Stomach (tissue), 9 donors: ENCODE measurements around the gene PELO. TPM values are rescaled to one million over a fixed set of nuclear protein-coding genes. Genes with fewer than 3 reads are reported as not detected.
"Not testable (repeated sequence)": the region's sequence is repeated elsewhere in the genome, so short reads cannot be mapped to it uniquely, and the experiment has no call there.

Experiments
- DNase-seq, 2 donors: peaks; one replicate each; pipeline versions ENCODE4 v3.0.0 to v3.0.0-alpha.2; 2013 to 2019
- H3K27ac ChIP-seq, 5 donors: fragments of 200-600 bp in 4 of 5; sonication (generic) in 4 of 5; one replicate each; pipeline ENCODE4 v1.5.1; 2013 to 2019; ENCODE audit warnings: mild to moderate bottlenecking in 1 of 5, moderate library complexity in 1 of 5
- H3K27me3 ChIP-seq, 3 donors: fragments of 200-600 bp; sonication (generic); one replicate each; pipeline ENCODE4 v1.5.1; 2017 to 2019; ENCODE audit warnings: mixed run types in 1 of 3
- H3K36me3 ChIP-seq, 4 donors: fragments of 200-600 bp; sonication (generic); 1 replicate in 3 of 4; 2 replicates in 1 of 4; pipeline ENCODE4 v1.5.1; 2016 to 2019
- H3K4me1 ChIP-seq, 4 donors: fragments of 200-600 bp; sonication (generic); one replicate each; pipeline ENCODE4 v1.5.1; 2016 to 2019
- H3K4me3 ChIP-seq, 4 donors: fragments of 200-600 bp; sonication (generic) in 3 of 4; one replicate each; pipeline ENCODE4 v1.5.1; 2016 to 2019; ENCODE audit warnings: mild to moderate bottlenecking in 1 of 4
- H3K9me3 ChIP-seq, 4 donors: fragments of 200-600 bp; sonication (generic); one replicate each; pipeline ENCODE4 v1.5.1; 2016 to 2019
- EP300 ChIP-seq: sonication (generic); formaldehyde crosslinking; IDR thresholded peaks from one replicate; pipeline ENCODE4 v1.6.1; 2017; ENCODE audit warnings: antibody characterized with exemption
- POLR2A ChIP-seq, 4 donors: fragments of 450-650 bp; IDR thresholded peaks; one replicate each; pipeline ENCODE4 v1.6.1; 2016; ENCODE audit warnings: antibody characterized with exemption in 4 of 4, control low read depth in 2 of 4, mild to moderate bottlenecking in 1 of 4, moderate library complexity in 1 of 4
- POLR2AphosphoS5 ChIP-seq, 3 donors: sonication (generic); formaldehyde crosslinking; IDR thresholded peaks; one replicate each; pipeline ENCODE4 v1.6.1; 2016; ENCODE audit warnings: antibody characterized with exemption in 3 of 3
- WGBS, 5 donors: extraction: QIAGEN DNeasy Blood & Tissue Kit in 3 of 5; methylation state at CpG; one replicate each; pipeline versions ENCODE4 v1.1.5 to v1.1.7; 2013 to 2018; 5-methylcytosine and 5-hydroxymethylcytosine counted together
- intact Hi-C: fragments of 100-400 bp; cut with DNase I; formaldehyde crosslinking; loops from one replicate; pipeline ENCODE4 v1.15.1; 2023; ENCODE audit warnings: low total_unique reads
- polyA plus RNA-seq, 3 donors: library from polyadenylated mRNA; stranded (reverse); fragments of 200-250 nt; gene quantifications; one replicate each; pipeline ENCODE4 v1.2.3, GENCODE V29; 2013
- total RNA-seq, 5 donors: library from RNA; depleted of rRNA; stranded (reverse); fragments of >200 nt; gene quantifications; one replicate each; pipeline versions ENCODE4 v1.1.0 to v1.2.3, GENCODE V29; 2014 to 2016
- TF ChIP-seq, protein P1 (sequence below), 7 experiments: fragments of 450-650 bp in 4 of 7; fragments of 200-600 bp in 3 of 7; sonication (generic) in 3 of 7; IDR thresholded peaks; one replicate each; pipeline ENCODE4 v1.5.1; 2016 to 2019; ENCODE audit warnings: antibody characterized with exemption in 7 of 7, control low read depth in 2 of 7, mild to moderate bottlenecking in 1 of 7
- donor health status: healthy with polysubstance abuse.
- donor health status: Bipolar disorder and iron deficiency.
- donor health status: healthy.

The PELO gene
- total and polyA plus RNA-seq, 8 donors, result 5.8 to 62.2 (median 12.5) TPM

DNA sequence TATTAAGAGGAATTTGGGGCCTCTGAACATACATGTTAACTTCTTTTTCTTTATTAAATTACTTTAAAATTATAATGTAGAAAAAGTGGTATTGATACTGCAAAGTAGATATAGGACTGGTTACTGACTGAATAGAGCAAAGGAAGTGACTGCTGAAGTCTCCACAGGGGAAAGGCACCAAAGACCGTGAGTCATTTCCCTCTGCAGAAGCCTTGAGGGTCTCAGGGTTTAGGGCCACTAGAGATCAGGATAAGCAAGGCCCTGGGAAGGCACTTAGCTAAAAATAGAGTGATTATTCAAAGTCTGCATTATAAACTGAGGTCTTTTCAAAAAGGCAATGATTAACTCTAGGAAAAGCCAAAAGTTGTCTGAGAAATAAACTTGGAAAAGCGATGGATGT, 44.7 kb upstream of the PELO start:
- no peak for DNase-seq
- WGBS, 5 donors, result 41 to 75% (median 69%) methylated on average over 2 of the region's 2 CpGs
- Histone ChIP-seq H3K27ac (peak overlapping the region in 4 of 5 donors; percentile 14 to 51 (median 38)), H3K27me3 (no peaks in the 10 kb centered on the region), H3K36me3 (no peaks in the 10 kb centered on the region), H3K9me3 (no peaks in the 10 kb centered on the region), H3K4me3 (no peak overlapping the region), H3K4me1 (peaks cover 0 to 21% (median 6%) of the 10 kb centered on the region in 4 donors)
- no peak for TF ChIP-seq POLR2A (IDR thresholded peaks at IDR 0.05)
- TF ChIP-seq POLR2AphosphoS5 (IDR thresholded peaks at IDR 0.05), result no peak
- no peak for TF ChIP-seq EP300
- TF ChIP-seq, protein P1, sequence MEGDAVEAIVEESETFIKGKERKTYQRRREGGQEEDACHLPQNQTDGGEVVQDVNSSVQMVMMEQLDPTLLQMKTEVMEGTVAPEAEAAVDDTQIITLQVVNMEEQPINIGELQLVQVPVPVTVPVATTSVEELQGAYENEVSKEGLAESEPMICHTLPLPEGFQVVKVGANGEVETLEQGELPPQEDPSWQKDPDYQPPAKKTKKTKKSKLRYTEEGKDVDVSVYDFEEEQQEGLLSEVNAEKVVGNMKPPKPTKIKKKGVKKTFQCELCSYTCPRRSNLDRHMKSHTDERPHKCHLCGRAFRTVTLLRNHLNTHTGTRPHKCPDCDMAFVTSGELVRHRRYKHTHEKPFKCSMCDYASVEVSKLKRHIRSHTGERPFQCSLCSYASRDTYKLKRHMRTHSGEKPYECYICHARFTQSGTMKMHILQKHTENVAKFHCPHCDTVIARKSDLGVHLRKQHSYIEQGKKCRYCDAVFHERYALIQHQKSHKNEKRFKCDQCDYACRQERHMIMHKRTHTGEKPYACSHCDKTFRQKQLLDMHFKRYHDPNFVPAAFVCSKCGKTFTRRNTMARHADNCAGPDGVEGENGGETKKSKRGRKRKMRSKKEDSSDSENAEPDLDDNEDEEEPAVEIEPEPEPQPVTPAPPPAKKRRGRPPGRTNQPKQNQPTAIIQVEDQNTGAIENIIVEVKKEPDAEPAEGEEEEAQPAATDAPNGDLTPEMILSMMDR (IDR thresholded peaks at IDR 0.05), result no peak
- intact Hi-C loops, result no loop called here

DNA sequence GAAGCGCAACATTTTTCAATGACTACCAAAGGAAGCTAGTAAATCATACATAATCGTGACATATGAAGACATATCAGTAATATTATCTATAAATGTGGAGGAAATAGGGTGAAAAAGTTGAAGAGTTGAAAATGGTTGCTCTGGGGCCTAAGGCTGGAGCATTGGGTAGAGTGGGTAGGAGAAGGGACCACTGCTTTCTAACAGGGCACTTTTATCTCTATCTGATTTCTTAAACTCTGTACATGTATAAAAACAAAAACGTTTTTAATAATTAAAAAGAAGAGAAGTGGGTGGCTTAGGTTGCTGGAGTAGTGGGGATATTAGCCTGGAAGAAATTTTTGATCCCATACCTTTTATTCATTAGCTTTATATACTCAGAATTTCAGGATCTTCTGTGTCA, 44.2 kb upstream of the PELO start:
- no peak for DNase-seq
- Histone ChIP-seq H3K27ac (peak overlapping the region in 4 of 5 donors; percentile 14 to 51 (median 38)), H3K4me3 (no peak overlapping the region), H3K9me3 (no peaks in the 10 kb centered on the region), H3K27me3 (no peaks in the 10 kb centered on the region), H3K36me3 (no peaks in the 10 kb centered on the region), H3K4me1 (peaks cover 0 to 21% (median 6%) of the 10 kb centered on the region in 4 donors)
- intact Hi-C loops, result no loop called here
- 52 to 71% (median 56%) methylated on average over 3 of the region's 3 CpGs for WGBS, 5 donors
- TF ChIP-seq, protein P1 (IDR thresholded peaks at IDR 0.05), result no peak
- TF ChIP-seq POLR2A (IDR thresholded peaks at IDR 0.05) (no peak), POLR2AphosphoS5 (IDR thresholded peaks at IDR 0.05) (no peak), EP300 (no peak)

DNA sequence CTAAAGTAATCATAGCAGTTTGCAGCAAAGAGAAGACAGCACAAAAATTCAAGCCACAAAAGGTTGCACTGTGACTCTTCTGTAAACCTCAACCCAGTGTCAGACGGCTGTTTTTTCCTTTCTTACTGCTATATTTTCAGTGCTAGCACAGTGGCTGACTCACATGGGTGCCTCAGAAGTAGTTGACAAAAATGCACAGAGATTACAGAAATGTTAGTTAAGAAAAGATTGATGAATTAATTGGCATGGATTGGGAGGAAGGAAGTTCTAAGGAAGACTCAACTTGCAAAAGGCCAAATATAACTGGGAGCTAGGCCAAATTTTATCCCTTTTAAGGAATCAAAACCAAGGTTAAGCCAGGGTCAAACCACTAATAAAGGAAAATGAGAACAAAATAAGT, 43.7 kb upstream of the PELO start:
- WGBS, 5 donors, result 3 to 28% (median 18%) methylated on average over 1 of the region's 1 CpG
- no peaks in the 10 kb centered on the region for H3K36me3 ChIP-seq
- no peaks in the 10 kb centered on the region for H3K27me3 ChIP-seq
- peaks cover 0 to 21% (median 6%) of the 10 kb centered on the region in 4 donors for H3K4me1 ChIP-seq
- no peak overlapping the region for H3K4me3 ChIP-seq
- no peak for TF ChIP-seq POLR2A (IDR thresholded peaks at IDR 0.05)
- TF ChIP-seq POLR2AphosphoS5 (IDR thresholded peaks at IDR 0.05), result no peak
- TF ChIP-seq EP300, result no peak
- TF ChIP-seq, protein P1 (IDR thresholded peaks at IDR 0.05), result no peak
- intact Hi-C loops, result no loop called here
- H3K9me3 ChIP-seq, result no peaks in the 10 kb centered on the region
- peak in 1 of 2 donors; percentile 42 for DNase-seq
- H3K27ac ChIP-seq, result peak overlapping the region in 3 of 5 donors; percentile 16 to 51 (median 45)

DNA sequence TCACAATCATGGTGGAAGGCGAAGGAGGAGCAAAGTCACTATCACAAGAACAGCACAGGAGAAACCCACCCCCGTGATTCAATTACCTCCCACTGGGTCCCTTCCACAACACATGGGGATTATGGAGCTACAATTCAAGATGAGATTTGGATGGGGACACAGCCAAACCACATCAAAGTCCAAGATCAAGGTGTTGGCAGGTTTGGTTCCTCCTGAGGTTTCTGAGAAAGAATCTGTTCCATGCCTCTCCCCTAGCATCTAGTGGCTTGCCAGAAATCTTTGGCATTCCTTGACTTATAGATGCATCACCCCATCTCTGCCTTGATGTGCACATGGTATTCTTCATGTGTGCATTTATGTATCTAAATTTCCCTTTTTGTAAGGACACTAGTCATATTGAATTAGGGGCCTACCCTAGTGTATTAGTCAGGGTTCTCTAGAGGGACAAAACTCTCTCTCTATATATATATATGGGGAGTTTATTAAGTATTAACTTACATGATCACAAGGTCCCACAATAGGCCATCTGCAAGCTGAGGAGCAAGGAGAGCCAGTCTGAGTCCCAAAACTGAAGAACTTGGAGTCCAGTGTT, 42.8 kb upstream of the PELO start:
- H3K36me3 ChIP-seq, DNase-seq, H3K4me3 ChIP-seq, H3K9me3 ChIP-seq, H3K27me3 ChIP-seq, intact Hi-C loops, H3K27ac ChIP-seq: not testable (repeated sequence)
- 71 to 95% (median 93%) methylated on average over 2 of the region's 2 CpGs for WGBS, 5 donors
- H3K4me1 ChIP-seq, result peaks cover 0 to 21% (median 6%) of the 10 kb centered on the region in 4 donors

- Histone ChIP-seq H3K4me1 (peaks cover 0 to 21% (median 6%) of the 10 kb centered on the region in 4 donors), H3K27ac (no peak overlapping the region), H3K9me3 (no peaks in the 10 kb centered on the region), H3K27me3 (no peaks in the 10 kb centered on the region), H3K36me3 (no peaks in the 10 kb centered on the region), H3K4me3 (no peak overlapping the region)
- WGBS, 5 donors, result 69 to 76% (median 70%) methylated on average over 2 of the region's 2 CpGs
- DNase-seq, result no peak
- TF ChIP-seq POLR2AphosphoS5 (IDR thresholded peaks at IDR 0.05) (no peak), EP300 (no peak), POLR2A (IDR thresholded peaks at IDR 0.05) (no peak)
- TF ChIP-seq, protein P1 (IDR thresholded peaks at IDR 0.05), result no peak
- intact Hi-C loops, result no loop called here
Measured at GRCh38 chr5:52746539-52746938, 41.2 kb upstream of the PELO start.
